Left colon (tissue), 2 donors: ENCODE measurements around the gene SAP30BP. TPM values are rescaled to one million over a fixed set of nuclear protein-coding genes. Genes with fewer than 3 reads are reported as not detected.

Experiments used
- ATAC-seq: fragments of 200-7000 bp; cut with Tn5 transposase; one replicate; pipeline ENCODE4 v1.9.1; 2020; ENCODE audit warnings: mild to moderate bottlenecking, moderate library complexity
- DNase-seq, 2 donors: peaks; one replicate each; pipeline ENCODE4 v3.0.0-alpha.2; 2020
- intact Hi-C, 2 donors: fragments of 100-400 bp; cut with DNase I in 1 of 2; cut with micrococcal nuclease in 1 of 2; formaldehyde crosslinking; loops; one replicate each; pipeline versions ENCODE4 v1.11.2 to v1.14.0; 2022; cut with DNase I, micrococcal nuclease
- total RNA-seq, 2 donors: library from RNA; stranded (reverse); fragmentation: NEBNext Ultra II Directional; extraction: Animal tissue kit (Norgen Biotek cat#: 25700); gene quantifications; one replicate each; pipeline ENCODE4 v1.2.1, GENCODE V29; 2021
- donor health status: DM: no; HTN: no; CAD: no.
- donor health status: DM: yes; HTN: yes; CAD: no.

Gene SAP30BP
- total RNA-seq, 2 donors from 2014 or later = 72.1 to 72.5 TPM

DNA sequence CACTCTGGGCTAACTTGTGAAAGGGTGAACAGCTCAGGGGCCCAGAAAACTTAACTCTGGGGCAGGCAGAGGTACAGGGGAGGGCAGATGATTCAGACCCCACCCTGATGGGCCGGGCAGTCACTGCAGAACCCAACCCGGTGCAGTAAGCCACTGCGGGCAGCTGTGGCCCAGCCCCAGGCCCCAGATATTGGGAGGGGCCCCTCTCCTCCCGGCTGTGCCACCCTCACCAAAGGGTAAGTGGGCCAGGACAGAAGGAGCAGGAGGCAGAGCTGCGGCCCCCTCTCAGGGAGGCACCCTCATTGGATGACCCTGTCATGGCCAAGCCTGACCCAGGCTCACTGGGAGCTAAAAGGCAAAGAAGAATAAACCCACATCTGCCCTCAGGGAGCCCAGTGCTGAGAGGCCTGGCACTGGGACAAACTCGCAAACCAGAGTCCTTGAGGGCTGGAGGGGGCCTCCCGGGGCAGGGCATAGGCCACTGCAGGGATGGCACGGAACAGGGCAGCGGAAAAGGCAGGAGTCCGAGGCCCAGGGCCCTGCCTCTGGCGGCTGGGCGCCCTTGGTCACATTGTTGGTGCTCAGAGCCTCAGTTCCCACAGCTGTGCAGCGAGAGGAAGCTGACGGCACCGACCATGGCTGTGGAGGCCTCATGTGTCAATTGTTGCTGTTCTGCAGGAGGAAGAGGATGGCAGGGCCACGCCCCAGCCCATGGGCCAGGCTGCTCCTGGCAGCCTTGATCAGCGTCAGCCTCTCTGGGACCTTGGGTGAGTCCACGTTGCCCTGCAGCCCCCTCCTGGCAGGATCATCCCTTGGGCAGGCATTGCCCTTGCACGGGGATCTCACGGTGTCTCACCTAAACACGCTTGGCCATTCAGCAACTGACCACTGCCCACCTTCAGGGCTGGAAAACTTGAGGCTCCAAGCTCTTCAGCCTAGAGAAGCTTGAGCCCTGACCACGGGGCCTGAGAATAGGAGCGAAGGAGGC, 57.2 kb downstream of the SAP30BP start:
- no peak for ATAC-seq
- peak in 1 of 2 donors; percentile 38 for DNase-seq
- intact Hi-C loops = no loop called here

DNA sequence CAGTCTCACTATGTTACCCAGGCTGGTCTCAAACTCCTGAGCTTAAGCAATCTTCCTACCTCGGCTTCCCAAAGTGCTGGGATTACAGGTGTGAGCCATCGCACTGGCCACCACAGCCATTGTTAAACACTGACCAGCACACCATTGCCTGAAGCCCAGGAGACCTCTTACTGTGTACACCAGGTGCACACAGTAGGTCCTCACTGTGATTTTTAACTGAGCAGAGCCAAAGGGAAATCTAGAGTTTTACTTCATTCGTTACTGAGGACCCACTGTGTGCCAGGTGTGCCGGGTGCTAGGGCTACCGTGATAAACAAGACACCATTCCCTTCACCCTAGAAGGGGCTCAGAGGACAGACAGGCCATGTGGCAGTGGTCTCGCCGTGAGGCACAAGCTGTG, 58.4 kb downstream of the SAP30BP start:
- no peak for DNase-seq
- ATAC-seq = no peak
- intact Hi-C loops = no loop called here

DNA sequence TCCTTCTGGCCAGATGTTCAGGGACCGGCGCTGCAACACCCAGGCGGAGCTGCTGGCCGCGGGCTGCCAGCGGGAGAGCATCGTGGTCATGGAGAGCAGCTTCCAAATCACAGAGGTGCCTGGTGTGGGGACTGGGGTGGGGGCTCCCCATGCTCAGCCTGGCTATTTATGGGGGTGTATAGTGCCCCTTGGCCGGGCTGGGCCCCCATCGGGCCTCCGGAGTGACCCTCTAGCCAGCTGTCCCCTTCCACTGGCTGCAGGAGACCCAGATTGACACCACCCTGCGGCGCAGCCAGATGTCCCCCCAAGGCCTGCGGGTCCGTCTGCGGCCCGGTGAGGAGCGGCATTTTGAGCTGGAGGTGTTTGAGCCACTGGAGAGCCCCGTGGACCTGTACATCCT, 60.3 kb downstream of the SAP30BP start:
- ATAC-seq = no peak
- DNase-seq = no peak
- intact Hi-C loops = no loop called here

DNA sequence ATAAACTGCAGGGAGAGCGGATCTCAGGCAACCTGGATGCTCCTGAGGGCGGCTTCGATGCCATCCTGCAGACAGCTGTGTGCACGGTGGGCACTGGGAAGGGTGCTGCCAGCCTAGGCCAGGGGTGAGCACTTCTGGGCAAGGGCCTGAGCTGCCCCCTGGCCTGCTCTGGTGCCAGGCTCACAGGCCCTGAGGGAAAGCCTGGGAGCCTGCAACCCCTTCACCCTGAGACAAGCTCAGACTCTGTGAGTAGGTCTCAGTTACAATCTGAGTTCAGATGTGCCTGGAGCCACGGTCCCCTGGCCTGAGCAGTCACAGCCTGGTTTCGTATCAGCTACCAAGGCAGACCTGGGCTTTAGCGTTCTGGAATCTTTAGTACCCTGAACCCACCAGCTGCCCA, 62.2 kb downstream of the SAP30BP start:
- intact Hi-C loops = no loop called here
- ATAC-seq = no peak
- no peak for DNase-seq

DNA sequence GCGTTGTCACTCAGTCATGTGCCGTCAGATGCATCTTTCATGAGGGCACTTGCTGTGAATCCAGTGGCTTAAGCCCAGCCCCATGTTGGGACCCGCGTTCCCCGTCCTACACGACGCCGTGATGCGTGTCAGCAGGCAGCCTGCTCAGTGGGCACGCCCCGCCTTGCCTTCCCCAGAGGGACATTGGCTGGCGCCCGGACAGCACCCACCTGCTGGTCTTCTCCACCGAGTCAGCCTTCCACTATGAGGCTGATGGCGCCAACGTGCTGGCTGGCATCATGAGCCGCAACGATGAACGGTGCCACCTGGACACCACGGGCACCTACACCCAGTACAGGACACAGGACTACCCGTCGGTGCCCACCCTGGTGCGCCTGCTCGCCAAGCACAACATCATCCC, 62.9 kb downstream of the SAP30BP start:
- intact Hi-C loops = no loop called here
- no peak for DNase-seq
- no peak for ATAC-seq

DNA sequence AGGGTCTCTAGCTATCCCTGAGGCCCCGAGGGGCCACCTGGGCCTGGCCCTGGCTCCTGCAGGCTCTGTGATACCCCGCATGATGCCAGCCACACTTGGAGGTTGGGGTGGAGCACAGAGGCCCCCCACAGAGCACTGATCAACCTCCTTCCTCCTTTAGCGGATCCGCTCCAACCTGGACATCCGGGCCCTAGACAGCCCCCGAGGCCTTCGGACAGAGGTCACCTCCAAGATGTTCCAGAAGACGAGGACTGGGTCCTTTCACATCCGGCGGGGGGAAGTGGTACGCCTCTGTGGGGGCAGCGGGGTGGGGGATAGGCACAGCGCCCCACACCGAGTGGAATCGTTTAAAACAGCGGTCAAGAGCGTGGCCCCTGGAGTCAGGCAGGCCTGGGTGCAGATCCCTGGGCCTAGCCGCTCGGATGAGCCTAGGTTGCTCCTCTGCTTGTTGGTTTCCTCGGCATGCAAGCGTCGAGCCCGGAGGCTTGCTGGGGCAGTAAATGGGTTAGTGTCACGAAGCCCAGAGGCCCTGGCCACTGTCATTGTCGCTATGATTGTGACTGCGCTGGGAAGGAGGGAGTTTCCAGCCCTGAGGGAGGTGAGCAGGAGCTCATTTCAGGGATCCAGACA, 64.1 kb downstream of the SAP30BP start:
- intact Hi-C loops = no loop called here
- no peak for DNase-seq
- ATAC-seq = peak; percentile 3

DNA sequence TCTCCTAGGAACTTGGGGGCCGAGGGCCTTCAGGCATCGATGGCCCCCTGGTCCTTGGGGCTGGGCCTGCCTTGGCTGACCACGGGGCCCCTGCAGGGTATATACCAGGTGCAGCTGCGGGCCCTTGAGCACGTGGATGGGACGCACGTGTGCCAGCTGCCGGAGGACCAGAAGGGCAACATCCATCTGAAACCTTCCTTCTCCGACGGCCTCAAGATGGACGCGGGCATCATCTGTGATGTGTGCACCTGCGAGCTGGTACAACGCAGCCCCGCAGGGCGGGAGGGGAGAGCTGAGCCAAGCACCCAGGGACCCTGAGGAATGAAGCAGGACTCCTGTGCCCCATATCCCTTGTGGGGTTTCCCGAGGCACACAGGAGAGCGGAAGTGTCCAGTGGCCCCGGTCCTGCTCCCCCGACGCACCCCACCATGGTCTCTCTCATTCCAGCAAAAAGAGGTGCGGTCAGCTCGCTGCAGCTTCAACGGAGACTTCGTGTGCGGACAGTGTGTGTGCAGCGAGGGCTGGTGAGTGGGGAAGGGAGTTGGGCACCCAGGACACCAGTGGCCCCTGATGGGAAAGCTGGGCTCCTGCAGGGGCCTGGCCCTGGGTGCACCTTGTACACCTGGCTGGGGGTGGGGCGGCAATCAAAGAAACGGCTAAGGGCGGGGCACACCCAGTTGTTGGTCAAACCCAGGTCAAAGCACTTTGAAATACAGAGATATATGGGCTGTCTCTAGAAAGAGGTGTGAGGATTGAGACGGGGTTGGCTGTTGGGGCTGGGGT, 64.8 kb downstream of the SAP30BP start:
- ATAC-seq (peak; percentile 94), DNase-seq (peak; percentile 90 to 92)
- intact Hi-C loops = no loop called here

DNA sequence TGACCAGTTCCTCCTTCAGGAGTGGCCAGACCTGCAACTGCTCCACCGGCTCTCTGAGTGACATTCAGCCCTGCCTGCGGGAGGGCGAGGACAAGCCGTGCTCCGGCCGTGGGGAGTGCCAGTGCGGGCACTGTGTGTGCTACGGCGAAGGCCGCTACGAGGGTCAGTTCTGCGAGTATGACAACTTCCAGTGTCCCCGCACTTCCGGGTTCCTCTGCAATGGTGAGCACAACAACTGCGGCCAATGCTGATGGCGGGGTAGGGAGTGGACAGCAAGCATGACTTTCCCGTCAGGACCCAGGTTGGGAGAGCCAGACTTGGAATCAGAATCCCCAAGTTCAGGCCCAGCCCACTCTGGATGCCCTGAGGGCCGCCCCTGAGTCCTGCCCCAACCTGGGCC, 66.3 kb downstream of the SAP30BP start:
- intact Hi-C loops = no loop called here
- DNase-seq (no peak), ATAC-seq (no peak)

DNA sequence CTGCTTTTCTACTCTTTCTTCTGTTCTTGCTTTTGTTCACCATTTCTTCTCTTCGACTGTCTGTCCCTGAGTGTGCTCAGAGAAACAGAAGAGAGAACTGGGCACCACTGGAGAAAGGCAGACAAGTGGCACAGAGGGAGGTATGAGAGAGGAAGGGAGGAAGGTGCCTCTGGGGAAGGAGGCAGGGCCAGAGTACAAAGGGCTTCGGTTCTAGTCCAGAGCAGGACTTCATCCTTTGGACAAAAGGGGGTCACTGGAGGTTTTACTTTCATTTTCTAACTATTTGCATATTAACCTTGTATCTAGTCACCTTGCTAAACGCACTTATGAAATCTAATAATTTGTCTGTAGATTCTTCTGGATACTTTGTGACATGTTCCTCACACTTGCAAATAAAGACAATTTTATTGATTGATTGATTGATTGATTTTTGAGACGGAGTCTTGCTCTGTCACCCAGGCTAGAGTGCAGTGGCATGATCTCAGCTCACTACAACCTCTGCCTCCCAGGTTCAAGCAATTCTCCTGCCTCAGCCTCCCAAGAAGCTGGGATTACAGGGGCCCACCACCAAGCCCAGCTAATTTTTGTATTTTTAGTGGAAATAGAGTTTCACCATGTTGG, 67.6 kb downstream of the SAP30BP start:
- intact Hi-C loops = no loop called here
- ATAC-seq (no peak), DNase-seq (no peak)

DNA sequence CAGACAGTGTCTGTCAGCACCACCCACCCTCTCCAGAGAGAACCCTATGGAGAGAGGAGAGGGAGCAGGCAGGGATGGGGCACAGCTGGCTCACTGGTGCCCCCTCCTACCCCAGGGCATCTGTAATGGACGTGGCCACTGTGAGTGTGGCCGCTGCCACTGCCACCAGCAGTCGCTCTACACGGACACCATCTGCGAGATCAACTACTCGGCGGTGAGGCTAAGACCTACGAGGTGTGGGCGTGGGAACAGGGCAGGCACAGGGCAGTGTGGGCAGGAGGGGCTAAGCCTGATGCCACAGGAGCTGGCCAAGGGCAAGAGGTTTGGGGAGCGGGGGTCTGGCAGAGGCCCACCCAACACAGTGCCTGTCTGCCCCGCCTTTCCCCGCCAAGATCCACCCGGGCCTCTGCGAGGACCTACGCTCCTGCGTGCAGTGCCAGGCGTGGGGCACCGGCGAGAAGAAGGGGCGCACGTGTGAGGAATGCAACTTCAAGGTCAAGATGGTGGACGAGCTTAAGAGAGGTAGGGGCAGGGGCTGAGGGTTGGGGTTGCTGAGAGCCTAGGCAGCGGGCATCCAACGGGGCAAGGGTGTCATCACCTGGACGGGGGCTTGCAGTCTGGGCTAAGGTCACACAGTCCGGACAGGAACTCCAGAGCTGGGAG, 69.2 kb downstream of the SAP30BP start:
- DNase-seq (no peak), ATAC-seq (no peak)
- intact Hi-C loops = no loop called here

DNA sequence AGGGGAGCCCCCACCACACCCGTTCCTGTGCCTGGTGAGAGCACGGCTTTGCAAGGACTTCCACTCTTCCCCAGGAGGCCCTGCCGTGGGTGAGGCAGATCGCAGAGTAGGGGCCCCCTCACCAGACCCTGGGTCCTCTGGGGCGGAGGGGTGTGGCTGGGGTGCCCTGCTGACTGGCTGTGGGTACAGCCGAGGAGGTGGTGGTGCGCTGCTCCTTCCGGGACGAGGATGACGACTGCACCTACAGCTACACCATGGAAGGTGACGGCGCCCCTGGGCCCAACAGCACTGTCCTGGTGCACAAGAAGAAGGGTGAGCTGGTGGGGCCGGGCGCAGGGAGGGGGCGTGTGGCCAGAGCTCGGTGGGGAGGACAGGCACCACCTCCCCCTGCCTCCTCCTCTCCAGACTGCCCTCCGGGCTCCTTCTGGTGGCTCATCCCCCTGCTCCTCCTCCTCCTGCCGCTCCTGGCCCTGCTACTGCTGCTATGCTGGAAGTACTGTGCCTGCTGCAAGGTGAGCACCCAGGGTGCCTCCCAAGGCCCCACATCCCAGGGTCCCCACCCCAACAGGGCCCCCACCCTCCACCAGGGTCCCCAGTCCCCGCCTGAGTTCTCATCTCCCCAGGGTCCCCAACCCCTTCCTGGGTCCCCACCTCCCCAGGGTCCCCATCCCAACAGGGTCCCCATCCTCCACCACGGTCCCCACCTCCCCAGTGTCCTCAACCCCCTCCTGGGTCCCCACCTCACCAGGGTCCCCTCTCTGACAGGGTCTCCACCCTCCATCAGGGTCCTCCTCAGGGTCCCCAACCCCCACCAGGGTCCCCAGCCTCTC, 70.2 kb downstream of the SAP30BP start:
- ATAC-seq = no peak
- intact Hi-C loops = no loop called here
- DNase-seq = no peak

DNA sequence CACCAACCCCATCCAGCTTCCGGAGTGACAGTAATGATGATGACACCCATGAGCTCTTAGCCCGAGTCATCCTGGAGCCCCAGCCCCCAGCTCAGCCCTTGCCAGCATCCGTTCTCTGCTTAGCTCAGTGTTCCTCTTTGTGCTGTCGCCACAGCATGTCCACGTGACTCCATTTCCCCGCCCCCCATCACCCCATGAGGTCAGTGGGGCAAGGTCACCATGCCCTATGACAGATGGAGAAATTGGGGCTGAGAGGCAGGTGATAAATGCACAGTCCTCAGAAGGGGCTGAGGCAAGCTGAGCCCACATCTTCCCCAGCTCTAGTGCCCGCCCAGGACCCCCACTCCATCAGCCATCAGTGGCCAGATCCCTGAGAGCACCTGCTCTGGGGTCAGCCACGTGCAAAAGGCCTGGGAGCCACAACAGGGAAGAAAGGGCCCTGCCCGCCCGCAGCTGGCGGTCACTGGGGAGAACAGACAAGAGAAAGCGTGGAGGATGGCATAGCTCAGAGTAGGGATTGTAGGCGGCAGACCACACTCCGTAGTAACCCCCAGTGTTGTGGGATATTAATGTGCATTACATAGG, 71.2 kb downstream of the SAP30BP start:
- intact Hi-C loops = no loop called here
- no peak for ATAC-seq
- DNase-seq = no peak

DNA sequence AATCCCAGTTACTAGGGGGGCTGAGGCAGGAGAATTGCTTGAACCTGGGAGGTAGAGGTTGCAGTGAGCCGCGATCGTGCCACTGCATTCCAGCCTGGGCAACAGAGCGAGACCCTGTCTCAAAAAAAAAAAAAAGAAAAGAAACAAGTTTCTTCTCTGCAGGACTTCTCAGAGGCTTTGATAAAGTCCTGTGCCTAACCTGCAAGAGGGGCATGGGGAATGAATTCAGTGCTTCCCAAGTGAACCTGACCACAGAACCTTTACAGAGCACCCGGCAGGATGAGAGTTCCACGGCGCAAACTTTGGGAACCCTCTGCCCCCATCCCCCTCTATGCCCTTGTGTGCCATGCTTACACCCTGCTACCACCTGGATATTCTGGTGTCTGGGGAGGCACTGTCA, 72.0 kb downstream of the SAP30BP start:
- intact Hi-C loops = no loop called here
- ATAC-seq = no peak
- DNase-seq = no peak

DNA sequence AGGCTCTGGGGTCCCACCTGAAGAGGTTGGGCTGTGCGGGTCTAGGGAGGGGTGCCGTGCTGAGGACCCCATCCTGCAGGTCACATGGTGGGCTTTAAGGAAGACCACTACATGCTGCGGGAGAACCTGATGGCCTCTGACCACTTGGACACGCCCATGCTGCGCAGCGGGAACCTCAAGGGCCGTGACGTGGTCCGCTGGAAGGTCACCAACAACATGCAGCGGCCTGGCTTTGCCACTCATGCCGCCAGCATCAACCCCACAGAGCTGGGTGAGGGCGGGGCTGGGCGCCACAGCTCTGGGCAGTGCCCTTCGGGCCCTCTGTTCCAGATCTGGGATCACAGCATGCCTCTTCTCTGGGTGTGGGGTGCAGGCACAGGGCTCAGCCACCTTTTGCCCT, 72.7 kb downstream of the SAP30BP start:
- ATAC-seq (peak; percentile 13), DNase-seq (no peak)
- intact Hi-C loops = no loop called here

DNA sequence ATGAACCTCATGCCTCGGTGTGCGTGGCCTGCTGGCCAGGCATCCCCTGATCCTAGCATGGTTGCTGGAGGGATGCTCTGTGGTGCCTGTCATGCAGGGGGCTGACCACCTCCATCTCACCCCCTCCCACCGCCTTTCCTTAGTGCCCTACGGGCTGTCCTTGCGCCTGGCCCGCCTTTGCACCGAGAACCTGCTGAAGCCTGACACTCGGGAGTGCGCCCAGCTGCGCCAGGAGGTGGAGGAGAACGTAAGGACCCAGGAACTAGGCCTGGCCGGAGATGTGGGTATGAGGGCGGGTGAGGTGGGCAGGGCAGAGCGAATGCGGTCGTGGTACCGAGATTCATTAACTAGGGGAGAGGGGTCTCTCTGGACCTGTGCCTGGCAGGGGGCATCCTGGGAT, 73.1 kb downstream of the SAP30BP start:
- no peak for ATAC-seq
- intact Hi-C loops = no loop called here

DNA sequence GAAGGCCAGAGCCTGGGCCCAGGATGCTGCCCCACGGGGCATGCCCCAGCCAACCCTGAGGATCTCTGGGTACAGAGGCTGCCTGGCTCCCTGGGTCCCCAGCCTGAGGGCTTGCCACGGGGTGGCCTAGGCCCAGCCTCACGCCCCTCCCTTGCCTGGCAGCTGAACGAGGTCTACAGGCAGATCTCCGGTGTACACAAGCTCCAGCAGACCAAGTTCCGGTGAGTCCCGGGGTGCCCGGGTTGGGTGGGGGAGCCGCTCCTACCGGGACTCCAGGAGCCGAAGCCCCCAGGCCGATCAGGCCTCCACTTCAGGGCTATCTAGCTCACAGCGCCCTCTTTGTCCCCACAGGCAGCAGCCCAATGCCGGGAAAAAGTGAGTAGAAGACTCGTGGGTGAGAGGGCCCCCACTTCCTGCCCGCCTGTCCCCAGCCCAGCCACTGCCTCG, 73.5 kb downstream of the SAP30BP start:
- no peak for ATAC-seq
- DNase-seq = no peak
- intact Hi-C loops = no loop called here

More for the DNA sequence above, 73.1 kb downstream of the SAP30BP start:
- no peak for DNase-seq

DNA sequence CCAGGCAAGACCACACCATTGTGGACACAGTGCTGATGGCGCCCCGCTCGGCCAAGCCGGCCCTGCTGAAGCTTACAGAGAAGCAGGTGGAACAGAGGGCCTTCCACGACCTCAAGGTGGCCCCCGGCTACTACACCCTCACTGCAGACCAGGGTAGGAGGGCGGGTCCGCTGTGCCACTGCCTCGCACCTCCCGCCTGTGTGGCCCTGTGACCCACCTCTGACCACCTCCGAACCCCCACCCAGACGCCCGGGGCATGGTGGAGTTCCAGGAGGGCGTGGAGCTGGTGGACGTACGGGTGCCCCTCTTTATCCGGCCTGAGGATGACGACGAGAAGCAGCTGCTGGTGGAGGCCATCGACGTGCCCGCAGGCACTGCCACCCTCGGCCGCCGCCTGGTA, 75.2 kb downstream of the SAP30BP start:
- no peak for DNase-seq
- ATAC-seq = peak; percentile 5
- intact Hi-C loops = no loop called here
